Measurements from ENCODE around the gene TTLL10. TPM values are rescaled to one million over a fixed set of nuclear protein-coding genes. Genes with fewer than 3 reads are reported as not detected.

Gene TTLL10
- total and polyA plus RNA-seq, 2 of the 8 experiments (the other 6 are each of a cell fraction or from before 2014, with no cell fraction given) = 1.1 to 1.7 TPM

GRCh38 chr1:1136547-1137230 lies 37.0 kb upstream of the TTLL10 start (continued):
- no peak for TF ChIP-seq POLR2AphosphoS5 (IDR thresholded peaks at IDR 0.05; ENCODE audit: low read depth, low read length)
- TF ChIP-seq EP300 (IDR thresholded peaks at IDR 0.05; ENCODE audit: borderline replicate concordance in 1 of 2, low read depth in 2 of 2, low read length in 2 of 2) = peak in 1 of 2 experiments; percentile 70; a peak in 1 of 3 replicates
- peak; percentile 75 for TF ChIP-seq CHD1 (IDR thresholded peaks at IDR 0.05; ENCODE audit: low read depth, low read length)
- no peak for TF ChIP-seq JUN (IDR thresholded peaks at IDR 0.05; ENCODE audit: low read depth, low read length)

All from H1 (cell line).